Transverse colon (tissue), 4 donors: ENCODE data around the gene METTL1. TPM values are rescaled to one million over a fixed set of nuclear protein-coding genes. Genes with fewer than 3 reads are reported as not detected.

Experiments
- DNase-seq: peaks from one replicate; pipeline ENCODE4 v3.0.0-alpha.2; 2019
- H3K27ac ChIP-seq, 4 donors: fragments of 200-600 bp; sonication (generic); 2 replicates each; pipeline ENCODE4 v1.5.1; 2016 to 2018; ENCODE audit warnings: inconsistent platforms in 4 of 4
- H3K27me3 ChIP-seq: fragments of 200-600 bp; sonication (generic); 2 replicates; pipeline ENCODE4 v1.5.1; 2017; ENCODE audit warnings: inconsistent platforms
- H3K36me3 ChIP-seq, 4 donors: fragments of 200-600 bp; sonication (generic); 2 replicates each; pipeline ENCODE4 v1.5.1; 2017 to 2019; ENCODE audit warnings: inconsistent platforms in 4 of 4
- H3K4me1 ChIP-seq, 4 donors: fragments of 200-600 bp; sonication (generic); 2 replicates each; pipeline ENCODE4 v1.5.1; 2017 to 2020; ENCODE audit warnings: inconsistent platforms in 4 of 4
- H3K4me3 ChIP-seq, 4 donors: fragments of 200-600 bp; sonication (generic); 1 replicate in 1 of 4; 2 replicates in 3 of 4; pipeline versions ENCODE4 v1.5.1 to v1.6.1; 2017 to 2019; ENCODE audit warnings: inconsistent platforms in 4 of 4
- H3K9me3 ChIP-seq, 2 donors: fragments of 200-600 bp; sonication (generic); 2 replicates each; pipeline ENCODE4 v1.5.1; 2017 to 2019; ENCODE audit warnings: inconsistent platforms in 2 of 2
- EP300 ChIP-seq: sonication (generic); formaldehyde crosslinking; IDR thresholded peaks from one replicate; pipeline ENCODE4 v1.6.1; 2017; ENCODE audit warnings: antibody characterized with exemption, low read depth
- POLR2A ChIP-seq: fragments of 450-650 bp; IDR thresholded peaks from one replicate; pipeline ENCODE4 v1.6.1; 2016; ENCODE audit warnings: antibody characterized with exemption, mild to moderate bottlenecking, moderate library complexity
- POLR2AphosphoS5 ChIP-seq, 3 donors: sonication (generic); formaldehyde crosslinking; IDR thresholded peaks; one replicate each; pipeline ENCODE4 v1.6.1; 2016; ENCODE audit warnings: antibody characterized with exemption in 3 of 3
- WGBS, 2 donors: methylation state at CpG; one replicate each; pipeline ENCODE4 v1.1.5; 2018; ENCODE audit warnings: low coverage in 1 of 2; 5-methylcytosine and 5-hydroxymethylcytosine counted together
- in situ Hi-C, 4 donors: fragments of 200-750 bp; cut with MboI; loops; one replicate each; pipeline versions ENCODE4 v1.15.0 to v1.15.1; 2017; ENCODE audit warnings: low sequenced_read_pairs in 3 of 4, low pct_ligation_motif_present in 1 of 4, low pct_unique_long_range_greater_than_20kb in 1 of 4
- intact Hi-C: fragments of 100-400 bp; cut with DNase I; formaldehyde crosslinking; loops from one replicate; pipeline ENCODE4 v1.15.1; 2023; ENCODE audit warnings: low total_unique reads
- total RNA-seq, 4 donors: library from RNA; depleted of rRNA; stranded (reverse); fragments of >200 nt; gene quantifications; one replicate each; pipeline ENCODE4 v1.1.0, GENCODE V29; 2016
- TF ChIP-seq, protein P1 (sequence below), 5 experiments: fragments of 200-600 bp in 3 of 5; fragments of 450-650 bp in 2 of 5; sonication (generic) in 3 of 5; IDR thresholded peaks; 1 replicate in 2 of 5; 2 replicates in 3 of 5; pipeline ENCODE4 v1.5.1; 2016 to 2017; ENCODE audit warnings: antibody characterized with exemption in 5 of 5, inconsistent platforms in 3 of 5, mild to moderate bottlenecking in 2 of 5, moderate library complexity in 1 of 5

METTL1 gene
- total RNA-seq, 4 donors from 2014 or later = 4.1 to 7.1 (median 4.5) TPM

DNA sequence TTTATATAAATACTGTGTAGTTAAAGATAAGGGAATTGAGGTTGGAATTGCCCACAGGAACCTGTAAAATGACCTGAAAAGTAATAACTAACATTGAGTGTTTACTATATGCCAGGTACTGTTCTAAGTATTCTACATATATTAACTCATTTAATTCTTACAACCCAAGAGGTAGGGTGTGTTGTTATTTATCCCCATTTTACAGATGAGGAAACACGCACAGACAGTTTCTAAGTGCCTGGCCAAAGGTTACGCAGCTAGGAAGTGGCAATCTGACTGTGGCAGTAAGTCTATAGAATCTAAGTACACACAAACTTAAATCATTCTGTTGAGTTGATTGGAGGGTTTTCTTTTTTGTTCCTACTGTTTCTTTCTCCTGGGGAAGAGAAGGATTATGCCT is 28.1 kb downstream of the METTL1 start:
- no peak for TF ChIP-seq EP300
- TF ChIP-seq POLR2AphosphoS5 (IDR thresholded peaks at IDR 0.05) = no peak
- no peak for TF ChIP-seq POLR2A
- TF ChIP-seq, protein P1, sequence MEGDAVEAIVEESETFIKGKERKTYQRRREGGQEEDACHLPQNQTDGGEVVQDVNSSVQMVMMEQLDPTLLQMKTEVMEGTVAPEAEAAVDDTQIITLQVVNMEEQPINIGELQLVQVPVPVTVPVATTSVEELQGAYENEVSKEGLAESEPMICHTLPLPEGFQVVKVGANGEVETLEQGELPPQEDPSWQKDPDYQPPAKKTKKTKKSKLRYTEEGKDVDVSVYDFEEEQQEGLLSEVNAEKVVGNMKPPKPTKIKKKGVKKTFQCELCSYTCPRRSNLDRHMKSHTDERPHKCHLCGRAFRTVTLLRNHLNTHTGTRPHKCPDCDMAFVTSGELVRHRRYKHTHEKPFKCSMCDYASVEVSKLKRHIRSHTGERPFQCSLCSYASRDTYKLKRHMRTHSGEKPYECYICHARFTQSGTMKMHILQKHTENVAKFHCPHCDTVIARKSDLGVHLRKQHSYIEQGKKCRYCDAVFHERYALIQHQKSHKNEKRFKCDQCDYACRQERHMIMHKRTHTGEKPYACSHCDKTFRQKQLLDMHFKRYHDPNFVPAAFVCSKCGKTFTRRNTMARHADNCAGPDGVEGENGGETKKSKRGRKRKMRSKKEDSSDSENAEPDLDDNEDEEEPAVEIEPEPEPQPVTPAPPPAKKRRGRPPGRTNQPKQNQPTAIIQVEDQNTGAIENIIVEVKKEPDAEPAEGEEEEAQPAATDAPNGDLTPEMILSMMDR (IDR thresholded peaks at IDR 0.05) = no peak
- in situ Hi-C loops = no loop called here

DNA sequence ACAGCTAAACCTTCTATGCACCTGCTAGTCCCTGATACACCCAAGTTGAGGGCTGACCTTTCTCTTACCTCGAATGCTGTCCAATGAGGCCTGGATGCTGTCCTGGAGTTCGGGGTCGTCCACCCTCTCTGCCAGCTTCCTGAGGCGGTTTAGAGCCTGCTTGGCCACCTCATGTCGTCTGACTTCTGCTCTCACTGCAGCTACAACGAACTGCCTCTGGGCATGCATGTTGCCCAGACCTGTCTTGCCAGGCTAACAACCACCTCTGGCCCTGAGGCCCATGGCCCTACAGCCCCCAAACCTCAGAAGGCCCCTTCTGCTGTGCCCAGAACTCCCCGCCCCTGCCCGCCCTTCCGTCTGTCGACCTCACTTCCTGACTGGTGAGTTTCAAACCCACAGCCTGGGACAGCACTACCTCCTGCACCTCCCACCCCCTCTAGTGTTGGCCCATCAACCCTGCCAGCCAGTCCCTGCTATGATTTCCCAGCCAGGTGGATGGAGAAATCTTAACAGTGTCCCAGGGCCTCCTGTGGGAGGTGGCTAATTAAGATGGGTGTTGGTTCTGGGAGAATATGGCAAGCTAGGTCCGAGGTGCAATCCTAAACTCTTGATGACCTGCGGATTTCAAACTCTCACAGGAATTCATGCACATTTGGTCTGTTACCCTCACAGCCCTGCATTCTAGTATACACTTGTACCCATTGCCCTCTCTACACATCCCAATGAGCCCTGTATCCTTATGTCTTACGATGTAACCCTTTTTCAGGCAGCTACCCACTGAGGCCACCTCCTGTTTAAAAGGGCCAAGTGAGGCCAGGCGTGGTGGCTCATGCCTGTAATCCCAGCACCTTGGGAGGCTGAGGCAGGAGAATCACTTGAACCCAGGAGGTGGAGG is 29.8 kb downstream of the METTL1 start:
- H3K27me3 ChIP-seq = peaks cover 36% of the 10 kb centered on the region
- H3K4me3 ChIP-seq = peak overlapping the region in 2 of 4 donors; percentile 21 to 37
- peak overlapping the region; percentile 7 to 67 (median 49) for H3K27ac ChIP-seq
- in situ Hi-C loops (no loop called here), intact Hi-C loops (no loop called here)
- DNase-seq = peak; percentile 70
- peaks cover 19 to 42% (median 26%) of the 10 kb centered on the region in 4 donors for H3K4me1 ChIP-seq
- 41 to 45% methylated on average over 5 to 14 of the region's 14 CpGs for WGBS, 2 donors
- TF ChIP-seq, protein P1 (IDR thresholded peaks at IDR 0.05) = peak in 1 of 5 experiments; percentile 10
- no peak for TF ChIP-seq EP300
- peaks cover 0 to 3% (median under 1%) of the 10 kb centered on the region in 4 donors for H3K36me3 ChIP-seq
- no peaks in the 10 kb centered on the region for H3K9me3 ChIP-seq

More for the DNA sequence above, 28.1 kb downstream of the METTL1 start:
- 69 to 78% methylated on average over 2 of the region's 2 CpGs for WGBS, 2 donors
- peaks cover 19% of the 10 kb centered on the region for H3K27me3 ChIP-seq
- H3K27ac ChIP-seq = peak overlapping the region; percentile 93 to 96 (median 95)
- H3K36me3 ChIP-seq = peaks cover 0 to 18% (median 6%) of the 10 kb centered on the region in 4 donors
- H3K9me3 ChIP-seq = no peaks in the 10 kb centered on the region
- no peak for DNase-seq
- intact Hi-C loops = no loop called here
- H3K4me1 ChIP-seq = peaks cover 4 to 26% (median 9%) of the 10 kb centered on the region in 4 donors
- no peak overlapping the region for H3K4me3 ChIP-seq

DNA sequence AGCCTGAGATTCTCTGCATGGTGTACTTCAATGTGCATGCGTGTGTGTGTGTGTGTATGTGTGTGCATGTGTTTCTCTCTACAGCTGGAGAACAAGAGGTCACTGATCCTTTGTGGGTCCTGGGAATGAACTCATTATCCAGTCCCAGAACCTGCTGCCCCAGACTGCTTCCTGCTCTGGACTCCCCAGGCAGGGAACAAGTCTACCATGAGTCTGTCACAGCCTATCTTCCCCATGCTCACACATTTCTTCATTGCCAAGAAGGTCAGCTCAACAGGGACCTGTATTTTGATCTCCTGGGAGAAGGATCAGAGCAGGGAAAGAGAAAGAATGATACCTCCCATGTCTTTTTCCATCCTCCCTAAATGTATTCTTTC is 30.5 kb downstream of the METTL1 start:
- peak overlapping the region; percentile 7 to 67 (median 49) for H3K27ac ChIP-seq
- peak overlapping the region in 2 of 4 donors; percentile 21 to 37 for H3K4me3 ChIP-seq
- intact Hi-C loops = no loop called here
- no peaks in the 10 kb centered on the region for H3K9me3 ChIP-seq
- H3K27me3 ChIP-seq = peaks cover 43% of the 10 kb centered on the region
- TF ChIP-seq EP300 = no peak
- no peak for TF ChIP-seq POLR2AphosphoS5 (IDR thresholded peaks at IDR 0.05)
- TF ChIP-seq, protein P1 (IDR thresholded peaks at IDR 0.05) = no peak
- in situ Hi-C loops = no loop called here
- peaks cover 19 to 47% (median 28%) of the 10 kb centered on the region in 4 donors for H3K4me1 ChIP-seq
- WGBS, 2 donors = 40% methylated on average over 1 of the region's 1 CpG; no CpG with 5 or more reads in 1 of the 2 donors
- no peak for DNase-seq
- H3K36me3 ChIP-seq = no peaks in the 10 kb centered on the region

DNA sequence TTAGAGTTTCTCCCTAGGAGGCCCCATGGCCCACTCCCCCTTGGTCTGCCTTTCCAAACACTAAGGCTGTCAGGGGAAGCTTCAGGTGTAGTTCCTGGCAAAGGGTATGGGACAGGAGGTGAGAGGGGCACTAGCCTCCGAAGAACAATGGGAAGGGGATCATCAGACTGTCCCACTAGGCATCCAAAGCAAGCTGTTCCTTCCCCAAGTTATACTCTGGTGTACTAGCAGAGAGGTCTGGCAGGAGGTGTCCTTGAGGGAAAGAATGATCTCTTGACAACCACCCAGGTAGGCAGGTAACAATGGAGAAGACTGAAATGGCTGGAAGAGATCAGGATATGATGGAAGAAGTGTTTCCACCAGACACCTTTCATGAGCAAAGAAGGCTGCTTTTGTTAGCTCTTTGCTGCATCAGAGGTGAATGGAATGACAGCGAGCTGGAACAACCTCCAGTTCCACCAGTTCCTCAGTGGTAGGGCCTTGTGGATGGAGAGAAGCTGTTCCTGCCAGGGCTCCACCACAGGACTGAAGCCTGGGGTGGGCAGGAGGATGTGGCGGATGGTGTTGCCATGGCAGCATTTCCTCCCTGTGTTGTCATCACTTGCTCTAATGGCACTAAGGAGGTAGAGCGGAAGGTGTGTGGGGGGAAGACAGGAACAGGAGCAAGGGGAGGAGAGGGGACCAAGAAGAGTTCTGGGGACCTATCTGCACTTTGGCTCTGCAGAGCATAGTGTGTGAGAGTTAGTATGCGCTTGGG is 31.1 kb downstream of the METTL1 start:
- 54 to 62% methylated on average over 3 to 5 of the region's 5 CpGs for WGBS, 2 donors
- H3K36me3 ChIP-seq = no peaks in the 10 kb centered on the region
- in situ Hi-C loops = no loop called here
- H3K4me3 ChIP-seq = peak overlapping the region in 2 of 4 donors; percentile 21 to 37
- intact Hi-C loops = no loop called here
- TF ChIP-seq, protein P1 (IDR thresholded peaks at IDR 0.05) = no peak
- TF ChIP-seq EP300 (no peak), POLR2AphosphoS5 (IDR thresholded peaks at IDR 0.05) (no peak), POLR2A (no peak)
- H3K4me1 ChIP-seq = peaks cover 25 to 48% (median 28%) of the 10 kb centered on the region in 4 donors
- H3K27me3 ChIP-seq = peaks cover 49% of the 10 kb centered on the region
- H3K9me3 ChIP-seq = no peaks in the 10 kb centered on the region
- DNase-seq = peak; percentile 58
- no peak overlapping the region for H3K27ac ChIP-seq
